ENCODE measurements around the gene SMARCD2.
"Not testable (repeated sequence)": the region's sequence is repeated elsewhere in the genome, so short reads cannot be mapped to it uniquely, and the experiment has no call there.

DNA sequence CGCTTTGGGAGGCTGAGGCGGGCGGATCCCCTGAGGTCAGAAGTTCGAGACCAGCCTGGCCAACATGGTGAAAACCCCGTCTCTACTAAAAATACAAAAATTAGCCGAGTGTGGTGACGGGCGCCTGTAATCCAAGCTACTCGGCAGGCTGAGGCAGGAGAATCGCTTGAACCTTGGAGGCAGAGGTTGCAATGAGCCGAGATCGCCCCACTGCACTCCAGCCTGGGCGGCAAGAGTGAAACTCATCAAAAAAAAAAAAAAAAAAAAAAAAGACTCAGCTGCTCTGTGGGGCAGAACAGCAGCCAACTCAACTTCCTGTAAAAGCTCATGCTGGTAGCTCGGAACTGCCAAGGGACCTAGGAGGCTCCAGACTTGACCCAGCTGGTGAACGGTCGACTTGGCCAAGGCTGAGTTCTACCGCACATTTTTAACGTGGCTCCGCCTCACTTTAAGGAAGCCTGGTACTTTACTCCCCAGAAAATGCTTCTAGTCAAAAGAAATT, 953 bp upstream of the SMARCD2 start:
- TF ChIP-seq, protein P1, sequence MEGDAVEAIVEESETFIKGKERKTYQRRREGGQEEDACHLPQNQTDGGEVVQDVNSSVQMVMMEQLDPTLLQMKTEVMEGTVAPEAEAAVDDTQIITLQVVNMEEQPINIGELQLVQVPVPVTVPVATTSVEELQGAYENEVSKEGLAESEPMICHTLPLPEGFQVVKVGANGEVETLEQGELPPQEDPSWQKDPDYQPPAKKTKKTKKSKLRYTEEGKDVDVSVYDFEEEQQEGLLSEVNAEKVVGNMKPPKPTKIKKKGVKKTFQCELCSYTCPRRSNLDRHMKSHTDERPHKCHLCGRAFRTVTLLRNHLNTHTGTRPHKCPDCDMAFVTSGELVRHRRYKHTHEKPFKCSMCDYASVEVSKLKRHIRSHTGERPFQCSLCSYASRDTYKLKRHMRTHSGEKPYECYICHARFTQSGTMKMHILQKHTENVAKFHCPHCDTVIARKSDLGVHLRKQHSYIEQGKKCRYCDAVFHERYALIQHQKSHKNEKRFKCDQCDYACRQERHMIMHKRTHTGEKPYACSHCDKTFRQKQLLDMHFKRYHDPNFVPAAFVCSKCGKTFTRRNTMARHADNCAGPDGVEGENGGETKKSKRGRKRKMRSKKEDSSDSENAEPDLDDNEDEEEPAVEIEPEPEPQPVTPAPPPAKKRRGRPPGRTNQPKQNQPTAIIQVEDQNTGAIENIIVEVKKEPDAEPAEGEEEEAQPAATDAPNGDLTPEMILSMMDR (IDR thresholded peaks at IDR 0.05): not testable (repeated sequence)
- not testable (repeated sequence) for TF ChIP-seq POLR2A (IDR thresholded peaks at IDR 0.05)
